Measurements from ENCODE around the gene TSPAN9.

- TF ChIP-seq CTCF (IDR thresholded peaks at IDR 0.05; ENCODE audit: low read depth, low read length) (no peak), POLR2A (IDR thresholded peaks at IDR 0.05; ENCODE audit: extremely low read depth, insufficient read length) (no peak)
Measured at GRCh38 chr12:3145546-3146310, 68.5 kb downstream of the TSPAN9 start.

Measured in NB4 (cell line).